IMR-90 (cell line): ENCODE results near the gene MAPK8IP3.

ENCODE experiments used
- POLR2A ChIP-seq: IDR thresholded peaks from 2 replicates; pipeline ENCODE4 v1.6.1; 2012; ENCODE audit warnings: mild to moderate bottlenecking, low read depth, low read length
- RAD21 ChIP-seq: IDR thresholded peaks from 2 replicates; pipeline ENCODE4 v1.6.1; 2012; ENCODE audit warnings: low read length, improper control_type of control experiment
- RCOR1 ChIP-seq: IDR thresholded peaks from 2 replicates; pipeline ENCODE4 v1.6.1; 2012; ENCODE audit warnings: mild to moderate bottlenecking, low read length, improper control_type of control experiment; ENCODE audit not compliant: insufficient replicate concordance
- TF ChIP-seq, protein P1 (sequence below): conservative IDR thresholded peaks from 2 replicates; pipeline ENCODE4 v1.5.1; 2012; ENCODE audit warnings: mild to moderate bottlenecking, low read depth, low read length, improper control_type of control experiment
- TF ChIP-seq, protein P2 (sequence below): fragments of 150-350 bp; IDR thresholded peaks from 2 replicates; pipeline ENCODE4 v1.6.1; 2017; ENCODE audit warnings: mild to moderate bottlenecking, antibody characterized with exemption, low read length, low read depth

DNA sequence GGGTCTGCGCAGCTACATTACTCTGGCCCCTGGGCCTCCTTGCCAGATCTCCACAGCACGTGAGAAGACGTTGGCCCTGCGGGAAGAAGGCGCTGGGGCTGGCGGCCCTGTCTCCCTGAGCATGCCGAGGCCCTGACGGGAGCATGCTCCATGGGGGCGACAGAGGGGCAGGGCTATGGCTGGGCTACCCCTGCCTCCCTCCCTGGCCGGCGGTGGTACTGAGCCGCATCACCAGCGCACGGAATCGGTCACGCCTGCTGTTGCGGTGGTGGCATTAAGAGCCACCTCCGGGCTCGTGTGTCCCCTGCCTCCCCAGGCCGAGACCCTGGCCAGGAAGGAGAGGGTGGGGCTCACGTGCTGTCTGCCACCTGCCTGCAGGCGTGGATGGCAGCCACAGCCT, 28.1 kb downstream of the MAPK8IP3 start:
- TF ChIP-seq, protein P1, sequence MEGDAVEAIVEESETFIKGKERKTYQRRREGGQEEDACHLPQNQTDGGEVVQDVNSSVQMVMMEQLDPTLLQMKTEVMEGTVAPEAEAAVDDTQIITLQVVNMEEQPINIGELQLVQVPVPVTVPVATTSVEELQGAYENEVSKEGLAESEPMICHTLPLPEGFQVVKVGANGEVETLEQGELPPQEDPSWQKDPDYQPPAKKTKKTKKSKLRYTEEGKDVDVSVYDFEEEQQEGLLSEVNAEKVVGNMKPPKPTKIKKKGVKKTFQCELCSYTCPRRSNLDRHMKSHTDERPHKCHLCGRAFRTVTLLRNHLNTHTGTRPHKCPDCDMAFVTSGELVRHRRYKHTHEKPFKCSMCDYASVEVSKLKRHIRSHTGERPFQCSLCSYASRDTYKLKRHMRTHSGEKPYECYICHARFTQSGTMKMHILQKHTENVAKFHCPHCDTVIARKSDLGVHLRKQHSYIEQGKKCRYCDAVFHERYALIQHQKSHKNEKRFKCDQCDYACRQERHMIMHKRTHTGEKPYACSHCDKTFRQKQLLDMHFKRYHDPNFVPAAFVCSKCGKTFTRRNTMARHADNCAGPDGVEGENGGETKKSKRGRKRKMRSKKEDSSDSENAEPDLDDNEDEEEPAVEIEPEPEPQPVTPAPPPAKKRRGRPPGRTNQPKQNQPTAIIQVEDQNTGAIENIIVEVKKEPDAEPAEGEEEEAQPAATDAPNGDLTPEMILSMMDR, result no peak
- TF ChIP-seq RAD21 (no peak), POLR2A (no peak), RCOR1 (no peak)
- TF ChIP-seq, protein P2, sequence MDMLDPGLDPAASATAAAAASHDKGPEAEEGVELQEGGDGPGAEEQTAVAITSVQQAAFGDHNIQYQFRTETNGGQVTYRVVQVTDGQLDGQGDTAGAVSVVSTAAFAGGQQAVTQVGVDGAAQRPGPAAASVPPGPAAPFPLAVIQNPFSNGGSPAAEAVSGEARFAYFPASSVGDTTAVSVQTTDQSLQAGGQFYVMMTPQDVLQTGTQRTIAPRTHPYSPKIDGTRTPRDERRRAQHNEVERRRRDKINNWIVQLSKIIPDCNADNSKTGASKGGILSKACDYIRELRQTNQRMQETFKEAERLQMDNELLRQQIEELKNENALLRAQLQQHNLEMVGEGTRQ, result no peak
